BE2C (cell line): ENCODE results near the gene NEU3.
"Not testable (repeated sequence)": the region's sequence is repeated elsewhere in the genome, so short reads cannot be mapped to it uniquely, and the experiment has no call there.

Experiments
- DNase-seq: peaks from one replicate; pipeline ENCODE4 v3.0.0-alpha.2; 2020
- H3K27me3 ChIP-seq: fragments of 250-450 bp; sonication (Bioruptor Pico); 2 replicates; pipeline ENCODE4 v1.5.1; 2020; ENCODE audit warnings: mild to moderate bottlenecking
- H3K36me3 ChIP-seq: fragments of 250-450 bp; sonication (Bioruptor Pico); 2 replicates; pipeline ENCODE4 v1.5.1; 2020; ENCODE audit warnings: mild to moderate bottlenecking
- H3K4me1 ChIP-seq: fragments of 250-450 bp; sonication (Bioruptor Pico); 2 replicates; pipeline ENCODE4 v1.5.1; 2020
- H3K4me3 ChIP-seq: 2 replicates; pipeline ENCODE4 v1.5.1; 2011; ENCODE audit warnings: low read depth, low read length
- H3K9me3 ChIP-seq: fragments of 250-450 bp; sonication (Bioruptor Pico); 2 replicates; pipeline ENCODE4 v1.5.1; 2020
- TF ChIP-seq, protein P1 (sequence below): IDR thresholded peaks from 2 replicates; pipeline ENCODE4 v1.5.1; 2012; ENCODE audit warnings: mild to moderate bottlenecking, low read depth, low read length

The NEU3 gene

DNA sequence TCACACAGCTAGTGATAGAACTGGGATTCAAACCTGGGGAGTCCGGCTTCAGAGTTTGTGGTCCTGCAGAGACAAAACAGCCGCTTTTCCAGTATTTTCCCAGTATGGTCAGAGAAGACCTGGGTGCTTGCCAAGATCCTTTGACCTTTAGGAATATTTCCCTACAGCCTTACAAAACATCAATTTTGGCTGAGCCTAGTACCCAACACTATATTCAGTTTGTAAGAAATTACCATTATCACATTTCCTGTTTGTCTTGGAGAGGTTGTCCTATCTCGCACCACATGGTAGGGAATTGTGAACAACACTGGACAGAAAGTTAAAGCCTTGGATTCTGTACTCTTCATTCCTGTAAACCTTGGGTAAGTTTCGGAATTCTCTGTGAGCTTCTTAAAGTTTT lies 10.7 kb upstream of the NEU3 start:
- Histone ChIP-seq H3K27me3 (no peaks in the 10 kb centered on the region), H3K4me3 (no peak overlapping the region), H3K4me1 (no peaks in the 10 kb centered on the region), H3K36me3 (peaks cover 52% of the 10 kb centered on the region), H3K9me3 (no peaks in the 10 kb centered on the region)
- TF ChIP-seq, protein P1, sequence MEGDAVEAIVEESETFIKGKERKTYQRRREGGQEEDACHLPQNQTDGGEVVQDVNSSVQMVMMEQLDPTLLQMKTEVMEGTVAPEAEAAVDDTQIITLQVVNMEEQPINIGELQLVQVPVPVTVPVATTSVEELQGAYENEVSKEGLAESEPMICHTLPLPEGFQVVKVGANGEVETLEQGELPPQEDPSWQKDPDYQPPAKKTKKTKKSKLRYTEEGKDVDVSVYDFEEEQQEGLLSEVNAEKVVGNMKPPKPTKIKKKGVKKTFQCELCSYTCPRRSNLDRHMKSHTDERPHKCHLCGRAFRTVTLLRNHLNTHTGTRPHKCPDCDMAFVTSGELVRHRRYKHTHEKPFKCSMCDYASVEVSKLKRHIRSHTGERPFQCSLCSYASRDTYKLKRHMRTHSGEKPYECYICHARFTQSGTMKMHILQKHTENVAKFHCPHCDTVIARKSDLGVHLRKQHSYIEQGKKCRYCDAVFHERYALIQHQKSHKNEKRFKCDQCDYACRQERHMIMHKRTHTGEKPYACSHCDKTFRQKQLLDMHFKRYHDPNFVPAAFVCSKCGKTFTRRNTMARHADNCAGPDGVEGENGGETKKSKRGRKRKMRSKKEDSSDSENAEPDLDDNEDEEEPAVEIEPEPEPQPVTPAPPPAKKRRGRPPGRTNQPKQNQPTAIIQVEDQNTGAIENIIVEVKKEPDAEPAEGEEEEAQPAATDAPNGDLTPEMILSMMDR, result no peak
- no peak for DNase-seq

DNA sequence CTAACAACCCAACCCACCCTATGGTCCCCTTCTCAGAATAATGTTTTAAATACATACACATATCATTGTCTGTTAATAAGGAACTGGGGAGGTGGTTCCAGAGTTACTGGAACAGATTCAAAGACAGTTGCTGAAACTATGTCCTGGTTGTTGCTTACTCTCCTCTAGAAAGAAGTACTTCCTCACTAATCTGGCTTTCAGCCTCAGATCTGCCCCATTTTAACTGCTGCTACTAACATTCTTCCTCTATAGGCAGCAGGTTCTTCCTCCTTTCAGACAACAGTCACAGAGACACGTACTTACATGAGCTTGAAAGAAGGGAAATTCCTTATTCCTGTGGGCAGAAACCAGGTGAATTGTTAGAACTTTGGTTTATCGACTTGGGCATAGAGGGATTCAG lies 8.1 kb upstream of the NEU3 start:
- no peak for DNase-seq
- Histone ChIP-seq H3K27me3 (no peaks in the 10 kb centered on the region), H3K36me3 (peaks cover 32% of the 10 kb centered on the region), H3K9me3 (no peaks in the 10 kb centered on the region), H3K4me3 (no peak overlapping the region), H3K4me1 (no peaks in the 10 kb centered on the region)
- TF ChIP-seq, protein P1, result no peak

DNA sequence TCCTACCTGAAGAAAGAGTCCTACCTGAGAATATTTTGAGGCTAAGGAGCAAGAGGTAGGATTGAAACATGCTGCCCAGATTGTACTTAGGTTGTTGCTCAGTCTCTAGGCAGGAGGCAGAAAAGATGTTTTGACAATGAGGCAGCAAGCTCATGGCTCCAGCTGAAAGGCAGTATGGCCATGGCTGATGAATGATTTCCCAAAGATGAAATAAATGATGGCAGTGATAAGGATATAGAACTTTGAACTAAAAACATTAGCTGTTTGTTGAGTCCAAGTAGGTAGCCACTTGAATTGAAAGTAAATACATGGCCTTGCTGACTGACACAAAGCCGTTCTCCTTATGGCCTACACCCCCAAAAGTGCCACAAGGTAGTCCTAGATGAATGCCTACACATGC lies 6.8 kb upstream of the NEU3 start:
- TF ChIP-seq, protein P1, result no peak
- H3K36me3 ChIP-seq, result peaks cover 22% of the 10 kb centered on the region

GRCh38 chr11:74984070-74984469 lies 4.7 kb upstream of the NEU3 start:
- TF ChIP-seq, protein P1, result no peak
- Histone ChIP-seq H3K4me3 (no peak overlapping the region), H3K9me3 (no peaks in the 10 kb centered on the region), H3K4me1 (no peaks in the 10 kb centered on the region), H3K36me3 (peaks cover 6% of the 10 kb centered on the region), H3K27me3 (no peaks in the 10 kb centered on the region)
- no peak for DNase-seq

More for the DNA sequence above, 6.8 kb upstream of the NEU3 start:
- H3K27me3 ChIP-seq, result no peaks in the 10 kb centered on the region
- H3K9me3 ChIP-seq, result no peaks in the 10 kb centered on the region
- no peaks in the 10 kb centered on the region for H3K4me1 ChIP-seq
- DNase-seq, result no peak
- no peak overlapping the region for H3K4me3 ChIP-seq

GRCh38 chr11:74984730-74985129 lies 4.0 kb upstream of the NEU3 start:
- H3K27me3 ChIP-seq, result no peaks in the 10 kb centered on the region
- DNase-seq, result no peak
- H3K9me3 ChIP-seq, result no peaks in the 10 kb centered on the region
- TF ChIP-seq, protein P1, result no peak
- no peak overlapping the region for H3K4me3 ChIP-seq
- peaks cover 4% of the 10 kb centered on the region; the same call in 1 of the 2 replicates for H3K36me3 ChIP-seq
- no peaks in the 10 kb centered on the region for H3K4me1 ChIP-seq

GRCh38 chr11:74989260-74989638 lies 516 bp downstream of the NEU3 start:
- TF ChIP-seq, protein P1, result no peak
- peak overlapping the region; percentile 82 for H3K4me3 ChIP-seq
- no peaks in the 10 kb centered on the region for H3K9me3 ChIP-seq
- no peaks in the 10 kb centered on the region; the same call in 1 of the 2 replicates for H3K36me3 ChIP-seq
- no peak for DNase-seq
- no peaks in the 10 kb centered on the region for H3K4me1 ChIP-seq
- no peaks in the 10 kb centered on the region for H3K27me3 ChIP-seq

DNA sequence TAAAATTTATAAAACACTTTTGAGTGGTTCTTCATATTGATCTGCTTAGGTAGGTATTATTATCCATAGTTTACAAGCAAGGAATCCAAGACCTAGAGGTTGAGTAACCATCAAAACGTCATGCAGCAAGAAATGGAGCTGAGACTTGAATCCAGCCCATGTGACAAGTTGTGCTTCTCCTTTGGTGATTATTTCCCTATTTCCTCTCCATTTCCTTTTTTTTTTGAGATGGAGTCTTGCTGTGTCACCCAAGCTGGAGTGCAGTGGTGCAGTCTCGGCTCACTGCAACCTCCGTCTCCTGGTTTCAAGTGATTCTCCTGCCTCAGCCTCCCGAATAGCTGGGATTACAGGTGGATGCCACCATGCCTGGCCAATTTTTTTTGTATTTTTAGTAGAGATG lies 1.4 kb downstream of the NEU3 start:
- H3K4me3 ChIP-seq, H3K27me3 ChIP-seq, H3K9me3 ChIP-seq, H3K36me3 ChIP-seq, H3K4me1 ChIP-seq, DNase-seq: not testable (repeated sequence)
